Measurements from ENCODE around the gene NCKAP5L.
"Not testable (repeated sequence)": the region's sequence is repeated elsewhere in the genome, so short reads cannot be mapped to it uniquely, and the experiment has no call there.

The NCKAP5L gene, protein sequence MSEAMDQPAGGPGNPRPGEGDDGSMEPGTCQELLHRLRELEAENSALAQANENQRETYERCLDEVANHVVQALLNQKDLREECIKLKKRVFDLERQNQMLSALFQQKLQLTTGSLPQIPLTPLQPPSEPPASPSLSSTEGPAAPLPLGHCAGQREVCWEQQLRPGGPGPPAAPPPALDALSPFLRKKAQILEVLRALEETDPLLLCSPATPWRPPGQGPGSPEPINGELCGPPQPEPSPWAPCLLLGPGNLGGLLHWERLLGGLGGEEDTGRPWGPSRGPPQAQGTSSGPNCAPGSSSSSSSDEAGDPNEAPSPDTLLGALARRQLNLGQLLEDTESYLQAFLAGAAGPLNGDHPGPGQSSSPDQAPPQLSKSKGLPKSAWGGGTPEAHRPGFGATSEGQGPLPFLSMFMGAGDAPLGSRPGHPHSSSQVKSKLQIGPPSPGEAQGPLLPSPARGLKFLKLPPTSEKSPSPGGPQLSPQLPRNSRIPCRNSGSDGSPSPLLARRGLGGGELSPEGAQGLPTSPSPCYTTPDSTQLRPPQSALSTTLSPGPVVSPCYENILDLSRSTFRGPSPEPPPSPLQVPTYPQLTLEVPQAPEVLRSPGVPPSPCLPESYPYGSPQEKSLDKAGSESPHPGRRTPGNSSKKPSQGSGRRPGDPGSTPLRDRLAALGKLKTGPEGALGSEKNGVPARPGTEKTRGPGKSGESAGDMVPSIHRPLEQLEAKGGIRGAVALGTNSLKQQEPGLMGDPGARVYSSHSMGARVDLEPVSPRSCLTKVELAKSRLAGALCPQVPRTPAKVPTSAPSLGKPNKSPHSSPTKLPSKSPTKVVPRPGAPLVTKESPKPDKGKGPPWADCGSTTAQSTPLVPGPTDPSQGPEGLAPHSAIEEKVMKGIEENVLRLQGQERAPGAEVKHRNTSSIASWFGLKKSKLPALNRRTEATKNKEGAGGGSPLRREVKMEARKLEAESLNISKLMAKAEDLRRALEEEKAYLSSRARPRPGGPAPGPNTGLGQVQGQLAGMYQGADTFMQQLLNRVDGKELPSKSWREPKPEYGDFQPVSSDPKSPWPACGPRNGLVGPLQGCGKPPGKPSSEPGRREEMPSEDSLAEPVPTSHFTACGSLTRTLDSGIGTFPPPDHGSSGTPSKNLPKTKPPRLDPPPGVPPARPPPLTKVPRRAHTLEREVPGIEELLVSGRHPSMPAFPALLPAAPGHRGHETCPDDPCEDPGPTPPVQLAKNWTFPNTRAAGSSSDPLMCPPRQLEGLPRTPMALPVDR (N-terminal part only)

DNA sequence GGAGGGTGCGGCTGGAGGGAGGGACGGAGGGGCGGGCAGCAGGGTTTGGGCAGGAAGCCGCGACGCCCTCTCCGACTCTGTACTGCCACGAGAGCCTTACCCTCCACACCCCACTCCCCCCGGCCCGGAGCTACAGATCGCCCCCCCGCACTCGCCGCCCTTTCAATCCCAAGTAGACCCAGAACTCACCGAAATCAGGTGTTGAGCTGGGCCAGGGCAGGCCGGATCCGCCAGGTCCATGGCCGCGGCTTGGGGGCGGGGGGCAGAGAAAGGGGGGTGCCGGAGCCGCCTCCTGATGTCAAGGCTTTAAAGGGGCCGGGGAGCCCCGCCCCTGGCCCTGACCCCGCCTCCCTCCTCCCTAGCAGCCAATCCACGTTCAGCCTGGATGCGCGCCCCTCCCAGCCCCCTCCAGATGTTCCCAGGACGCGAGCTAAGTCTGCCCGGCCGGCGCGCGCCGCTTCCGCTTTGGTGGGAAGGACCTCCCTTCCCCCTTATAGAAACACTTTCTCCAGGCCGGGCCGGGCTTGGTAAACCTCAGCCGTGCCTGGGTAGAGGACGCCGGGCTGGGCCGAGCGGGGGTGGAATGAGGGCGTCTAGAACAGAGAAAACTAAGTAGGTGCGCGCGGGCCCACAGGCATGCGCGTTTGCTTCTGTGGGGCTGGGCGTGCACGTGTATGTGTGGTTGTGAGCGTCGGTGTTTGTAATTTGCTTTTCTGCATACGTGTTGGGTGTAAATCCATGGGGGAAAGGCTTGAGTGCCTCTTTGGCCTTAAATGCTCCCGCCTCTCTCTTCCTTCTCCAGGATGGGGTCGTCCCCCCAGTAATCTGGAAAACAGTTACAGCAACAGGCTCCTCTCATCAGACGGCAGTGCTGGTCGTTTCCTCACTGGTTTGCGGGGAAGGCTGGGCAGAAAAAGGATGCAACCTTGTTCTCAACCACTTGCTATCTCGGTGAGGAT is at the start of gene NCKAP5L:
TSS of gene NCKAP5L (minus strand) at position 281 of the 959 bp plus-strand sequence. CDS start 24,369 bp downstream, outside the sequence.
- DNase-seq, result peak; percentile 95

DNA sequence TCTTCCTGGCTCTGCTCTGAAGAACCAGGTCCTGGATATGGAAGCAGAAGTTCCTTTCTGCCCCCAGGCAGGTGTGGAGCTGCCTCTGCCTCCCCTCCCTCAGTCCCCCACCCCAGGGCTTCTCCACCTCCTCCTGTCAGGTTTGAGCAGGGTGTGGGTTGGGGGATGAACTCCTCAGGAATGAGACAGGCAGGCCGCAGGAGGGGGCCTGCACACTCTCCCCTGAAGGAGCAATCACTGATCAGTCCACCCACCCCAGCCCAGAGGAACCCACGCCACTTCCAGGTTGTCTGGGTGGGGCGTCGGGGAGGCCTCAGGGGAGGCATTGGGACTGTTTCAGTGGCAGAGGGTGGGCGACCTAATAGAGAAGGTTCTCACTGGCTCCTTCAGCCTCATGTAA is 48.9 kb upstream of the NCKAP5L start:
- DNase-seq, result no peak

DNA sequence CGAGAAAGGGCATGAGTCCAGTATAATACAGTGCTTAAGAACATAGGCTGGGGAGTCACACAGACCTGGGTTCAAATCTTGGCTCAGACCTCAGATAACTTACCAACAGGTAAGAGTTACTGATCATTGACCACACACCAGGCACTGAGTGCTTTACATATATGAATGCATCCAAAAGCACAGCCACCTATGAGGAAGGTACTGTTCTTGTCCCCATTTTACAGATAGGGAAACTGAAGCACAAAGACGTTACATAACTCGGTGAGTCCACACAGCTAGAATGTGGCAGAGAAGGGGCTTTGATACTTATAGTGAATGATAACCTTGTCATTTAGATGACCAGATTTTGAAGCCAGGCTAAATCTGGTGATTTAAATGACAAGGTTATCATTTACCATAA is 47.9 kb upstream of the NCKAP5L start:
- DNase-seq, result no peak

GRCh38 chr12:49875115-49875720 is 47.0 kb upstream of the NCKAP5L start:
- DNase-seq, result no peak

DNA sequence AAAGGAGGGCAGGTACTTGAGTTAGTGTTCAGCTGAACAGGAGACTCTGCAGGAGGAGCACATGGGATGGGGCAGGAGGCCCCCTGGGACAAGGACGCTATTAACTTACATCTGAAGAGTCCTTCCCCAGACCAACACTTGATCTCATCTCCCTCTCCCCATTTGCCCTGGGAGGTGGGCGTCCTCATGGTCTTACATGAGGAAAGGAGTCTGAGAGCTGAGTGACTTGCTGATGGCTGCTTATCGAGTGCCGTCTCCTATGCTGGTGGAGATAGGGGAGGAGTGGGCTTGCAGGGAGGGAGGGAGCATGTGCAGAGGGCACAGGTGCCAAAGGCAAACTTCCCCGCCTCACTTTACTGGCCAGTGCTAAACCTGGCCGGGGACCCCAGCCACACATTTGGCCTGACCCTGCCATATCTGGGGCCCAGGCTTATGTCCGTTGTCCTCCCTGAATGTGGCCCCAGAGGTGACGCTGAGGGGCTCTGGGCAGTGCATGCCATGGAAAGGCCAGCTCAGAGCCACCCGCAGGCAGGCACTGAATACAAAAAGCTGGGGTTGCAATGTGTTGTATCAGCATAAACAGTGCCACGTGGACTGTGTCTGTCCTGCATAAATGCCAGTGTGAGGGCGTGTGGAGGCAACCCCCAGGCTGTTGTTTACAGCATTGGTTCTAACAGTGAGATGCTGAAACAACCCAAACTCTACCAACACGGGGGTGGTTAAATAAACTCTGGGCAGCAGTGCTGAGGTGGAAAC is 46.1 kb upstream of the NCKAP5L start:
- DNase-seq, result no peak

- no peak for DNase-seq
Observed at GRCh38 chr12:49873361-49873934, 45.2 kb upstream of the NCKAP5L start.

DNA sequence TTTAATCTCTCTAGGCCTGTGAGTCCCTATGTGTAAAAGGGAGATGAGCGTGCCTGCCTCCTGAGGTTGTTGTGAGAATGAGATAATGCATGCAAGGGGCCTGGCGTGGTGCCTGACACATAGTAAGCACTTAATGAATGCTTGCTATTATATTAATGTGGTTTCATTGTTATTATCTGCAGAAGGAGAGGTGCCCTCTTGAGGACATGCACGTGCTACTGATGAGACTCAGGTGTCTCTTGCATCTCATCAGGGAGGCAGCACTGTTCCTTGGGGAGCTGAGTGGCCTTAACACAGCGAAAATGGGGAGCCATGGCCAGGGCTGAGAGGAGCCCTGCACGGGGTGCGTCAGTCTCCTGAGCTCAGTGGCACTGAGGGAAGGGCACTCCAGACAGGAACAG is 44.6 kb upstream of the NCKAP5L start:
- DNase-seq, result no peak

DNA sequence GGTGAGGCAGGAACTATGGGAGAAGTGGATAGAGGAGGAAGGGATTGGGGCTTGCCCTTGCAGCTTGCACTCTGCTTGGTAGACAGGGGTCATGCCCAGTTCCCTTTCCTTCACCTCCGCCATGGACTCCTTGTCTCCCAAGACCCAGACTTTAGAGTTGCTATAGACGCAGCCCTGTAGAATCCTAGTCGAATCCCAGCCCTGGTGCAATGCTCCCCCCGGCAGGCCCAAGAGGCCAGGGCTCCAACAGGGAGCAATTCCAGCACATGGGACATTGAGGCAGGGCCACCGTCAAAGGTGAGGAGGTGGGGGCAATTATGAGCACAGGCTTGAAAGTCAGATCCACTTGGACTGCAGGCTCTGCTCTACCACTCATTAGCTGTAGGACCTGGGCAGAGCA is 44.2 kb upstream of the NCKAP5L start:
- no peak for DNase-seq

- DNase-seq, result not testable (repeated sequence)
Observed at GRCh38 chr12:49871811-49872251, 43.6 kb upstream of the NCKAP5L start.

DNA sequence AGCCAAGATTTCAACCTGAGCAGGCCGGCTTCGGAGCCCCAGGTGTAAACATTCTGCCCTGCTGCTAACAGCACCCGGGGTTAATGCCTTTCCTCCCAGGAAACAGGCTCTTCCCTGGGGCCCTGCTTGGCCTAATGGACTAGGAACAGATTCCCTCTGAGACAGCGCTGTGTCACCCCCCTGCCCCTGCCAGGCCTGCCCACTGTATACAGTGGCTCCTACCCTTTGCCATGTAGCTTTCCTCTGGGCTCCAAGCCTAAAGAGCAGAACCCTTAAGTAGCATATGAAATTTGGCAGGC is 43.0 kb upstream of the NCKAP5L start:
- no peak for DNase-seq

DNA sequence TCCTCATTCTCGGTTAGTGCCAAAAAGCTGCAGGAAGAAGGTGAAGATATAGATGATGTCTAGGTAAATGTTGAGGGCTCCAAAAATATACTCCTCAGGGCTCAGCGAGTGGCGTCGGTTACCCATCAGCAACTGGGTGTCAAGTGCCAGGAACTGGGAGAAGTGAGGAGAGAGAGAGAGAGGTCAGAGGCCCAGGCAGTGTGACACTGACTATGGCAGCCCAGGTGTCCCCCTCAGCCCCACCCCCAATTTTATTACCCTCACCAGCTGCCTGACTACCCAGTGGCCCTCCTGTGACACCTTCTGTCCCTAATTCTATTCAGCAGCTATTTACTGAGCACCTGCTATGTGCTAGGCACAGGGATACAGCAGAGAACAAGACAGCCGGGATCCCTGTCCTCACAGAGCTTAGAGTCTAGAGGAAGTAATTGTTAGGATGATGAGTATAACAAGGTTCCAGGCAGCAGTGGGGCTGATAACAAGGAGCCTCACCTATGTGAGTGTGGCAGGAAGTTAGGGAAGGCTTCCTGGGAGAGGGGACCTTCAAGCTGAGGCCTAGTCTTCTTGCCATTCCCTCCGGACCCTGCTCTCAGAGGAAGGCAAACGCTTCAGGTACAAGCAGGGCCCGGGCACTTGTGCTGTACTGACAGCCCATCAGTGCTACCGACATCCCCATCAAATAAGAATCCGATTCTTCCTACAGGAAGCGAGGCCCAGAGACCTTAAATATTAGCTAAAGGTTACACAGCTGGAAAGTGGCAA is 42.5 kb upstream of the NCKAP5L start:
- no peak for DNase-seq

DNA sequence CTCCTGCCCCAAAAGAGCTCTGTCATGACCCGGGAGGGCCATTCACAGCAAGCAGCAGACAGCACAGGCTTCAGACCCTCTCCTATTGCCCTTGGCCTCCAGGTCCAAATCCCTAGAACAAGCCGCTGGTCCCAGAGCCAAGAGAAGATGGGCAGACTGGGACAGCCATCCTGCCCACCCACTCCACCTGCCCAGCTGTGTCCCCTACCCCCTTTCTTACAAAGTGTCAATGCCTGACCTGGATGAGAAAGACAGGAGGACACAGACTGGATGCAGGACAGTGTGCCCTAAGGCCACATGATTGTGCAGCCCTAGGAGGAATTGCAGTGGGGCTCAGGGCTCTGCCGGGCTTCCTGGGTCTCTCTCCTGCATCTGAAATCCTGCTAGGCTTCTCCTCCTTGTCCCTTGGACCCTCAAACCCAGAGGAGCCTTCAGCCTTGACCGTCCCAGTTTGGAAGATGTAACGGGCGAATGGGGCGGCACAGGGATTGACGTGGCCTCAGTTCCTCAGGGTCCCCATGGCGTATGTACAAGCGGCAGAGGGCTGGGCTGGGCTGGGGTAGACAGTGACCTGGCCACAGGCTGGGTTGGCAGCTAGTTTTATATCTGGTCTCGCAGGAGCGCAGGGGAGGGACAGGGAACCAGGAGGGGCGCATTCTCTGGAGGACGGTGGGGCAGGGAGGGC is 41.7 kb upstream of the NCKAP5L start:
- DNase-seq, result no peak

- DNase-seq, result no peak
Observed at GRCh38 chr12:49868952-49869815, 41.0 kb upstream of the NCKAP5L start.

DNA sequence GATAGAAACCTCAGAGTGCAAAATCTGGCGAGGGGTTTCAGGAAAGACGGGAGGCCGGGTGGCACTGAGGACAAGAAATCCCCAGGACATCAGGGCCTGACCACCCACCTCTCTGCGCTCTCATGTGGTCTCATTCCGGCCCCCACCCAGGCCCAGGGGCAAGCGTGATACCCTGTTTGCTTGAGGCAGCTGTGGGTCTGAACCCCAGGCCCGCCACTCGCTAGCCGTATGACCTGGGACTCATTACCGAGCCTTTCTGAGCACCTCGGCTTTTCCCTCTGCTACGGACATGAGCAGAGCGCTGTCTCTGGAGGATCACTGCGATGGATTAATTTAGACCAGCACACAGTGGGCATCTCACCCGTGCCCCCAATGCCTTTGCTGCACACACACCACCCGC is 40.2 kb upstream of the NCKAP5L start:
- DNase-seq, result no peak

DNA sequence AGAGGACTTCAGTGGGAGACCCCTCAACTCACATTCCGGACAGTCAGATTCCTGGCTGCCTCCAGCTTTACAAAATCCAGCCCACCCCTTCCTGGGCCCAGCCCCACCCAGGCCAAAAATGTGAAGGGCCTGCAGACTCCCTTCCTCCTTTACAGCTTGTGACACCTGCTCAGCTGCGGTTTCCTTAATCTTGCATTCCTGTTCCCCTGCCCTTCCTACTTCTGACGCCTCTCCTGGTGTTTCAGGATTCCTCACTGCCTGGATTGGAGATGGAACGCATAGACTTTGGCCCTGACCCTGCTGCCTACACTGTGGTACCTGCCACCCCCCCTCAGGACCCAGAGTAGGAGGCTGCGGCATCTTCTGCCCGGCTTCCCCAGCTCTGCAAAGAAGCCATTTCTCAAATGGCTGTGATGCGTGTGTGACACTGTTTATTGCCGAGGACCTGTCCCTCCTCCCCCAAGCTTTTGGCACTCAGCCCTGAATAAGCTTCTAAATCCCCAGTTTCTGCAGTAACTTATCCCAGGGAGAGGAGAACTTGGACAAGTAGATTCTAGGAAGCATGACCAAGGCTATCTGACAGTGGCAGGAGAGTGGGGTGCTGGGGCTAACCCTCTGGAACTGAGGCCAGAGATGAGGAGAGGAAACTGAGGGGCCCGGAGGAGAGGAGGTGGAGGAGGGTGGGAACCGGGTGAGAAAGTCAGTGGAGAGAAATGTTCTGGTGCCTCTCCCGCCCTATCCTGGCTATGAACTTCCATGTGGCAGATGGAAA is 39.5 kb upstream of the NCKAP5L start:
- no peak for DNase-seq

DNA sequence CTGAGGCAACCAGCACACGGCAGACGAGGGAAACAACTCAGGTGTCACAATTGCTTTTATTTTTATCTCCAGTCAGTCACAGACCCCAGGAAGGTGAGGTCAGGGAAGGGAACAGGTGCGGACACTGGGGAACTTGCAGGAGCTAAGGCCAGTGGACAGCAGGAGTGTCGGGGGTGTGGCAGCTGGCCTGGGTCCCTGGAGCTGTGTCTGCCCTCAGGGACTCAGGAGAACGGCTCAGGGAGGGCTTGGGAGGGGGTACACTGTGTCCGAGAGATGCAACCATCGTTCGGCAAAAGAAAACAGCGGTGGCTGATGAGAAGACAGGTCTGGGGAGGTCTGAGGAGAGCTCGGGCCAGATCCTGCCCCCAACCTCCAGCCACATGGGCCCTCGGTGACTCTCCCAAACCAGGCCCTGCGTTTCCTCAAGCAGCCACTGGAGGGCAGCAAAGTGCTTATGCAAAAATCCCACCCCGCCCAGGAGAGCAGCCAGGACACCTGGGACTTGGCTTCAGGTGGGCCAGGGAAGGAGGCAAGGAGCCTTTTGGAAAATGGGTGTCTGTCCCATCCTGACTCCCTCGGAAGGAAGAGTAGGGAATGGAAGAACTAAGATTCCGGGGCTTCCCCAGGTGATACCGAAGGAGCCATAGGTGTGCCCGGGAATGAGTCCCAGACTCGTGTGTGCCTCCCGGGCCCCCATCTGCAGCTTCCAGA is 38.8 kb upstream of the NCKAP5L start:
- DNase-seq, result peak; percentile 88

GRCh38 chr12:49865782-49866135 is 37.5 kb upstream of the NCKAP5L start:
- DNase-seq, result no peak
